SKM-1 (cell line): ENCODE measurements around the gene ENPP7.

ENCODE experiments used
- DNase-seq: peaks from one replicate; lab custom pipeline; 2025; ENCODE audit not compliant: unreplicated experiment; lab: John Stamatoyannopoulos, UW

Gene ENPP7

DNA sequence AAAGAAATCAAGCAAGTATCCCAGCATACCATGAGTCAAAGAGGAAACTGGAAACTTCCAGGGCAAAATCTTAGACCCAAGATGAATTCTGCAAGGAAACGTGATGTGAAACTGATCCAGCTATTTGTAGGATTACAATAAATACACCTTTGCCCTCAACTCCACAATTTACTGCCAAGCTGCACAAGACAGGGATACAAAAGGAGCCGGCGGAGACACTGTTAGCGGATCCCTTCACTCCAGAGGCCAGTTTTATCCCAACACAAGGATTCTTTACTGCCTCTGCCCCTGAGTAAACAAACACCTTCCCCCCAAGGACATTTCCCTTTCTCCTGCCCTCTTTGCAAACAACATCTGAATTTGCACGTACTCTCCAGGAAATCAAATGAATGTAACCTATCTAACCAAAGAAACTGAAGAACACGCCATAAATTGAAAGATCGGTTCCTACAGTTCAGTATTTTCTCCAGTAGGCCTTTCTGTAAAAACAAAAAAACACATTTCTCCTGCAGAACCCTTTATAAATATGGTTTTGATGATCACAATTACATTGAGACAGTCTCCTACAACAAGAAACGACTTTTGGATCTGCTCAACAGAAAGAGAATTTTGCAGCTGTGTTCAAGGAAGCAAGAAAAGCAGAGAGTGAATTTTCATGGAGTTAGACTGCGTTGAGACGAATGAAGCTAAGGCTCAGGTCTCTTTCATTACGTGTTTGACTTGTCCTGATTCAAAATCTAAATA lies 45.8 kb downstream of the ENPP7 start:
- no peak for DNase-seq

DNA sequence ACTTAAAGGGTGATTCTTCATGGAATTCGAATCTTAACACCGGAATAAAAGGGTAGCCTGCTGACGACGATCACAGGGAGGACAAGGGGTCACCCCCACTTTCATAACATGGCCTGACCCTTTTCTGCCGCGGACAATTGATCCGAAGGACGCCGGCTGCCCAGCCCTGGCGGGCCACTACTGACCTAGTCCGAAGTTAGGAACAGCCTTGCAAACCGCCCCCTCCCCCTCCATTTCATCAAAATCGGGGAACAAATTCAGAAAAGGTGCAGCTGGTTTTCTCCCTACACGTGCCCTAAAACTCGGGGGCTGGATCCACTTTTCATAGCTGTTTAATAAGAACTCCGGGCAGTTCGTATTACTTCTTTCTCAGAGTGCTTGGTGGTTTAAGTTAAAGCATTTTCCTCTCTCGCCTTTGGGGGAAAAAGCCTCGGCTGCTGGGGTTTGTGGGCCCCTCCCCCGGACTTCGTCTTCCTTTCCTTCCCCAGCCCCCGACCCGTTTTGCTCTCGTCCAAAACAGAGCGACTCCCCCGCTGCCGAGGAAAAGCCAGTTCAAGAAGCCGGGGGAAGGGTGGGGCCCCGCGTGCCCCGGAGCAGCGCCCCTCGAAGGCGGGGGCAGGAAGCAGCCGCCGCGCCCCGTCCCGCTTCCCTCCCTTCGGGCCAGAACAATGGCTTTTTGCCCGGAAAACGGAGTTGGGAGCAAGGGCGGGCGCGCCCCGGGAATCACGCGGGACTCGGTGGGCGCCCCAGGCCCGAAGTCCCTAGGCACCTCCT lies 46.6 kb downstream of the ENPP7 start:
- no peak for DNase-seq

DNA sequence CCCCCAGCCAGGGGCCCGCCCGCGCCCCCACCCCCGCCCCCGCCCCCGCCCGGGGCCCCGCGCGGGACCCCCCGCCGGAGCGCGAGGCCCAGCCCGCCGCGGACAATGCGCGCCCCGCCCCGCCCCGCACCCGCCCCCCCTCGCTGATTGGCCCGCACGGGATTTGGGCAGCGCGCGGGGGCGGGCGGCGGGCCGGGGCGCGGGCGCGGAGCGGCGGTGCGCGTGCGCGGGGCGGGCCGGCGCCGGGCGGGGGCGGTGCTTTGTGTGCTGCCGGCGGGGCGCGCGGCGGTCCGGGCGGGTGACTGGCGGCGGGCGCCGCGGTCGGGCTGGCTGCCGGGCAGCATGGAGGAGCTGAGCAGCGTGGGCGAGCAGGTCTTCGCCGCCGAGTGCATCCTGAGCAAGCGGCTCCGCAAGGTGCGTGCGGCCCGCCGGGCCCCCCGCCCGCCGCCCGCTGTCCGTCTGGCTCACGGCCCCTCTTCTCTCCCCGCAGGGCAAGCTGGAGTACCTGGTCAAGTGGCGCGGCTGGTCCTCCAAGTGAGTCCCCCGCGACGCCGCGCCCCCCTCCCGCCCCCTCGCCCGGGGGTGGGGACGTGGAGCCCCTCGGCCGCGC lies 47.3 kb downstream of the ENPP7 start, which contains the start of gene CBX2:
Gene CBX2, plus strand, starts transcription at position 255 of the 610 bp plus-strand sequence. Its CDS starts 88 bp downstream, at position 343.
- no peak for DNase-seq

DNA sequence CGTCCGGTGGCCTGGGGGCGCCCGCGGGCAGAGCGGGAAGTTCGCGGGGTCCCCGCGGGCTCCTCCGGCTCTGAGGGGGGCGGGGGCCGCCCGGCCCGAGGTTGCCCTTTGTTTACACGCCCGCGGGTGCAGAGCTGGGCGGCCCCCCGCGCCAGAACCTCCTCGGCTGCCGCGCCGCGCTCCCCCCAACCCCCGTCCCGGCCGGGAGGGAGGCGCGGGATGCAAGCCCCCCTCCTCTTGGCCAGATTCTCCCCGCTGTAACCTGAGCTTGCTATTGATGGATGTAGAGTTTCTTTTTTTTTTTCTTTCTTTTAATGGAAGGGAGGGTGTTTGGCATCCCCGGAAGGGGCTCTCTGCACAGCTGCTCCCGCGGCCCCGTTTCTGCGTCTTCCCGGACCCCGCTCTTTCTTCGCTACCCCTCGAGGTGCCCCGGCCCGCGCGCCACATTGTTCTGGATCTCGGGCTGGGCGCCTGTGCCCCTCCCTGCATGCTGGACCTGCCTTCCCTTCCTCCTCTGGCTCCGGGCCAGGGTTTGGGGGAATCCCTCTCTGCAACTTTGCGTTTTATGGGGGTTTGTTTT lies 47.9 kb downstream of the ENPP7 start:
- no peak for DNase-seq

DNA sequence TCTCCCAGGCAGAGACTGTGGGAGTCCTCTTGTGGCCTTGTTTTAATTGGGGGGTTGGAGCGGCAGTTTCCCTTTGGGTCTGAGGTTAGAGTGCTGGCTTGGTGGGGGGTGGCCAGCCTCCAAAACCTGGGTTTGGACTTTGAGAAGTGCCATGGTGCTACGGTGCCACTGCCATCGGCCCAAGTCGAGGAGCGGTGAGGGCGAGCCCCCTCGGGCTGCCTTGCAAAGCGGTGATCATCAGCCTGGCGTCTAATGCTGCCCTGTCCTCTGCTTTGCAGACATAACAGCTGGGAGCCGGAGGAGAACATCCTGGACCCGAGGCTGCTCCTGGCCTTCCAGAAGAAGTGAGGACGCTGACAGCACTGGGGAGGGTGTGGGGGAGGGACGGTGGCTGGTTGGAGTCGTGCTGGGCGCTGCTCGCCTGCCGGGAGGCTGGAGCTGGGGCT lies 48.4 kb downstream of the ENPP7 start:
- no peak for DNase-seq

DNA sequence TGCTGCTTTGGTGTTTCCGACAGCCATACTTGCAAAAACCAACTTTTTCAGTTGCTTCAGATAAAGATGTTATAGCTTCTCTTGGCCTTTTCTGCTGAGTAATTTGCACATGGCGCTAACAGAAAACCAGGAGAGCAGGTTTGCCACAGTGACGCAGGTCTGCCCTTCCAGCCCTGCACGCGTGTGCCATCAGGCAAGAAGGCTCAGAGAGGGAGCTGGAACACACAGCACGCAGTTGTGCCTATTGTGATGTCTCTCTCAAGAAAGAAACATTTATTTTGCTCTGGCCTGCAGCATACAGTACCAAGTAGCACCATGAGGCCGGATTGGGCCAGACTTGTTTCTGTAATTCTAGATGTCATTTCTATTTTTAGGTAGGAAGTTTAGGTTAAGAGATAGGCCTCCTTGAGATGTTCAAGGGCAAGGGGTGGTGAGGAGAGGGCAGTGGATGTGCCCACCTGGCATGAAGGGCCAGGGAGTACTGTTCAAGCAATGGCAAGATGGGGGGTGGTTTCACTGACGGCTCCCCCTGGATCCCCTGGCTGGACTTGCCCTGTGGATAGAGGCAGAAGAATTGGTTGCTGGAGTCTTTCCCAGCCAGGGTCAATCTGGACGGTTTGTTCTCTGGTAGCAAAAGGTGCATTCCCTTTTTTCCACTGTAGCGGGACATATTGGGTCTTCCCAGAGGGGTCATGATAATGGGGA lies 49.1 kb downstream of the ENPP7 start:
- DNase-seq, result no peak

DNA sequence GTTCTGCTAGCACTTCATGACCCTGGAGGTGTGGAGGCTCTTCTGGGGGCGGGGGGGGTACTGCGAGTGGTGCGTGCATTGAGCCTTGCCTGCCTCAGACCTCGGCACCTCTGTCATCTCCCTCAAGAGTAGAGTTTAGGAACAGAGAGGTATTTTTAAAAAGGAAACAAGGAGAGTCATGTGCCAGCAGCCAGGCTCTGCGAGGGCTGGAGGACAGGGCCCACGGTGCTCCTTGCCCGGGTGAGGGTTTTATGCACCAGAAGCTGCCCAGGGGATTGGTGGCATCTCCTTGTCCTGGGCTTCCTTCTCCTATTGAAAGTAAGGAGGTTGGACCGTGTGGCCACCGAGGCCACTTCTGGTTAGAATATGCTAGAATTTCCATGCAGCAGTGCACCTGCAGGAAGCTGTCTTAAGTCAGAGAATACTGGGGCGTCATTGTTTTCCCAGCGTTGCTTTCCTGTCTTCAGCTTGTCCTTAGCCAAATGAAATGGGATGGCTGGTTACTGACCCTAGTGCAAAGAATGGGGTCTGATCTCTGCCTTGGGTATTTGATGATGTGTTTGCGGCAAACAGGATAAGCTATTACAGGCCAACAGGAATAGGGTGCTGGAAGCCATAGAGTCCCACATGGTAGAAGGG lies 50.4 kb downstream of the ENPP7 start:
- DNase-seq, result no peak

DNA sequence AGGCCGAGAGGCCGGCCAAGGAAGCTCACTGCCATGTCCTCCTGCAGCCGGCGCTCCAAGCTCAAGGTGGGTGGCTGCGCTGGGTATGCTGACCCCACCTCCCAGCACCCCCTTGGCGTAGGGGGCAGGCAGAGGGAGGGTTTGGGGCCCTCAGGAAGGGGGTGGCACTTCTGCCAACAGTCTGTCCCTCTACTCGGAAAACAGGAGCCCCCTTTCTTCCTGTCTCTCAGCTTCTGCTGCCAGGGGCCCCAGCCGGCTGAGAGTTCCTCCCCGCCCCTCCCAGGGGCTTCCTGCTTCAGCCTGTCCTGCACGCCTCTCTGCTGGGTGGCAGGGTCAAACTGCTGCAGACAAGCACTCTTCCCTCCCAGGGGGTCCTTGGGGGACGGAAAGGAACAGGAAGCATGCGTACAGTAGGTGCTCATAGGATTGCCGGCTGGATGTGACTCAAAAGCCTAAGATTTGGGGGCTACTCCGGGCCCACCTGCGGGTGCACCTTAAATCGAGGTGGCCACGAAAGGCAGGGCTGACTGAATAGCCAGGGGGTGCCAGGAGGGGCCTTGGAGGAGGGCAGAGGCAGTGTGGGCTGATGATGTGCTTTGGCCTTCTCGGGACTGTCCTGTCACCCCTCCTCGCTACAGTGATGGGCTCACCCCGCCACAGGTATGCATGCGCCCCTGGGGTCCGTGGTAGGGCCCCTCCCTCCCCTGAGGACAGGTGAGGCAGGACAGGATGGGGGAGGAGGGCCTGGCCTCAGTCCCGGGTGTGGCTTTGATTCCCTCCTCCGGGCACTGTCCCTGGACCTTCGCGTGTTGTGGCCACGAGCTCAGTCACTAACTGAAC lies 51.2 kb downstream of the ENPP7 start:
- DNase-seq, result no peak

DNA sequence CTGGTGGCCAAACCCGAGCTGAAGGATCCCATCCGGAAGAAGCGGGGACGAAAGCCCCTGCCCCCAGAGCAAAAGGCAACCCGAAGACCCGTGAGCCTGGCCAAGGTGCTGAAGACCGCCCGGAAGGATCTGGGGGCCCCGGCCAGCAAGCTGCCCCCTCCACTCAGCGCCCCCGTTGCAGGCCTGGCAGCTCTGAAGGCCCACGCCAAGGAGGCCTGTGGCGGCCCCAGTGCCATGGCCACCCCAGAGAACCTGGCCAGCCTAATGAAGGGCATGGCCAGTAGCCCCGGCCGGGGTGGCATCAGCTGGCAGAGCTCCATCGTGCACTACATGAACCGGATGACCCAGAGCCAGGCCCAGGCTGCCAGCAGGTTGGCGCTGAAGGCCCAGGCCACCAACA lies 53.1 kb downstream of the ENPP7 start:
- DNase-seq, result no peak

DNA sequence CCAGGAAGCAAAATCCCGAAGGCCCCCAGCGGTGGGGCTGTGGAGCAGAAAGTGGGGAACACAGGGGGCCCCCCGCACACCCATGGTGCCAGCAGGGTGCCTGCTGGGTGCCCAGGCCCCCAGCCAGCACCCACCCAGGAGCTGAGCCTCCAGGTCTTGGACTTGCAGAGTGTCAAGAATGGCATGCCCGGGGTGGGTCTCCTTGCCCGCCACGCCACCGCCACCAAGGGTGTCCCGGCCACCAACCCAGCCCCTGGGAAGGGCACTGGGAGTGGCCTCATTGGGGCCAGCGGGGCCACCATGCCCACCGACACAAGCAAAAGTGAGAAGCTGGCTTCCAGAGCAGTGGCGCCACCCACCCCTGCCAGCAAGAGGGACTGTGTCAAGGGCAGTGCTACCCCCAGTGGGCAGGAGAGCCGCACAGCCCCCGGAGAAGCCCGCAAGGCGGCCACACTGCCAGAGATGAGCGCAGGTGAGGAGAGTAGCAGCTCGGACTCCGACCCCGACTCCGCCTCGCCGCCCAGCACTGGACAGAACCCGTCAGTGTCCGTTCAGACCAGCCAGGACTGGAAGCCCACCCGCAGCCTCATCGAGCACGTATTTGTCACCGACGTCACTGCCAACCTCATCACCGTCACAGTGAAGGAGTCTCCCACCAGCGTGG lies 53.7 kb downstream of the ENPP7 start:
- no peak for DNase-seq

DNA sequence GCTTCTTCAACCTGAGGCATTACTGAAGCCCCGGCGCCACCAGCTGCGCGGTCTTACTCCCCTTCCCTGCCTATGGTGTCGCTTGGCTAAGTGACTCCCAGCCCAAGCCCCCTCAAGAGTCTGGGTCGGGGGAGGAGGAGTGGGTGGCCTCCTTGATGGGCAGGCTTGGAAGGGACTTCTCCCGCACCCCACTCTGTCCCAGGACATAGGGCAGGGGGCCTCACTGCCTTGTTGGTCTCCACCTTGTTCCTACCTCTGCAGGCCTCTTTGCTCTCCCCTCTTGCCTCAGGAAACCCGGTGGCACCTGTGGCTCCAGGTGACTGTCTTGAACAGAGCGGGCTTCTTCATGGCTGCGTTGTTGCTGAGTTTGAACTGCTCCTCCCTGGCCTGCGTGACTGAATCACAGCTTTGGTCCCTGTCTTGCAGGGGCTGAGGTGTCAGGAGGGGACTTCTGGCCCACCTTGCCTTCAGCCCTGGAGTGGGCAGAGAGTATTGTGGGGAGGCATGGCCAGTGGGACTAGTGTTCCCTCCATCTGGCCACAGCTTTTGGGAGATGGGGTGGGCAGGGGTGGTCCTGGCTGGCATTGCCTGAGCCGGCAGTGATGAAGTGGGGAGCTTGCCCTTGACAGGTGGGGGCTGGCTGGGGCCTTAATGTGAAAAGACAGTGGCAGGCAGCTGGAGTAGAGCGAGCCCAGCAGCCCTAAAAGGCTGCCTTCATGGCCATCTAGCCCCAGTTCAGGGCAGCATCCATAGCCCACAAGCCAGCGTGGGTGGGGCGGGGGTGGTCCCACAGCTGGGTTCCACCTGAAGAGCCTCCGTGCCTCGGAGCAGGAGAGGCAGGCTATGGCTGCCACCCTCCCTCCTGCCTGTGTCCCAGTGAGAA lies 54.5 kb downstream of the ENPP7 start:
- DNase-seq, result no peak

DNA sequence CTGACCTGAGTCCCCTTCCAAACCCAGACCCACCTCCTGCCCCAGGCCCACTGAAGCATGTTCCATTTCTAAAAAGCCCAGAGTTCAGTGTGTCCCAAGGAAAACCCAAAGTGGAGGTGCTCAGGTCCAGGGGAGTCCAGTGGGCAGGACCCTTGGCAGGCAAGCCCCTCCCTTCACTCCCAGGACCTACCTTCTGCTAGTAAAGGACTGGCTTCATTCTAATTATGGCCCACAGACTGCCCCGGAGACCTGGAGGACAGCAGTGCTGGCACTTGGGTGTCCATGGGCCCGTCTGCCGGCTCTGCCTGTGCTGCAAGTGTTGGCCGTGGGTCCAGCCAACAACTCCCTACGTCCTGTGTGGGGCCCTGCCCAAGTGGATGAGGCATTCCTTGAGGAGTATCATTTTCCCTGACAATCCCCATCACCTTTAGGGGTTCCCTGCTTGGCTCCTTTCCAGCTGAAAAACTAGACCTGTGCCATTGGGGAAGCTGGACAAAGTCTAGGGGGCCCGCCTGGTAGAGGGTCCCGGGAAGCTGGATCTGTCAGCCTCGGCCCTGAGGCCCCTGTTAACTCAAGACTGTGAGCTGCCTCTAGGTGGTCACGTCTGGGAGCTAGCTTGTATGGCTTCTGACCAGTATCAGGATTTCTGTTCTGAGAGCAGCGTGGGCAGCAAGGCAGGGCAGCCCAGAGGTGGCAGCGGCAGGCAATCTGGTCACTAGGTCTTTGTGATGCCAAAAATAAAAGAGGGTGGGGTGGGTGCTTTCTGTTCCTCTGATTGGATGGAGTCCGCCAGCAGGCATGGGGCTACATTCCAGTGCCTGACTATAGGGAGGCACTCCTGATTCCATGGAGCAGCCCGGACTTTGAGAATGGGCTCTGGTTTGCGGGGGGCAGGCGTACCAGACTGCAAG lies 55.4 kb downstream of the ENPP7 start:
- DNase-seq, result no peak

DNA sequence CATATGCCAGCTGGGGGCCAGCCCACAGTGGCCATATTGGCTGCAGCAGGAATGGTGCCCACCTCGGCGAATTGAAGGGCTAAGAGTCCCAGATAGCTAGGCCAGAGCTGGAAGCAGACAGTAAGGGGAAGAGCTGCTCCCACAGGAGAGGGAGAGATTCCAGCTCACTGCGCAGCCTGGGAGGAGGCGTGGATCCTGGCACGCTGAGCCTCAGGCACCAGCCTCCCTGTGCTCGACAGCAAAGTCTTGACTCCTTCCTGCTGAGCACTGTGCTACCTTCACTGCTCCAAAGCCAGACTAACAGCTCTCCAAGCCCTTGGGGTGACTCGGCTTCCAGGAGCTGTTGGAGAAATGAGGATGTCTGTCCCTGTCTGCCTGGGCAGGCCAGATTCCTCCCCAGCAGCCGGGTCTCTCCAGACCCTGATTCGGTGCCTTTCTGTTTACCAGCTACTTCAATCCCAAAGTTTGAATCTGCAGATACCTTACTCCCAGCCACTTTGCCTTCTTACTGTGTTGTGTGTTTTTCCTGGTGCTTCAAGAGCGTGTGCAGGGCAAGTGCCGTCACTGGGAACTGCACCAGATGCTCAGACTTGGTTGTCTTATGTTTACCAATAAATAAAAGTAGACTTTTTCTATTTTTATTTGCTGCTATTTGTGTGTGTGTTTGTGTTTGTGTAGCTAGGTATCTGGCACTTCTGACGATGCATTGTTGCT lies 56.3 kb downstream of the ENPP7 start:
- no peak for DNase-seq

DNA sequence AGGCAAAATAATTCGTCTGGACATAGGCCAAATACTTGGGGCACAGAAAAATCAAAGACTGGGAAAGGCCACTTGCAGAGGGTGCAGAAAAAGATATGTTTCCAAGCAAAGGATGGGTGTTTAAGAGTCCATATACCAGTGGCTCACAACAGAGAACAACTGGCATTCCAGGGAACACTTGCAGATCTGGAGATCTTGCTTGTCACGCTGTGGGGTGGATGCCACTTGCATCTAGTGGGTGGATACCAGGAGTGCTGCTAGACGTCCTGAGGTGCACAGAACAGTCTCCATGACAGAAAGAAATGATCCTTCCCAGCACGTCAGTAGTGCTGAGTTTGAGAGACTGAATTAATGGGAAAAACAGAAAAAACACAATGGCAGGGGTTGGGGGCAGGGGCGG lies 57.7 kb downstream of the ENPP7 start:
- no peak for DNase-seq

DNA sequence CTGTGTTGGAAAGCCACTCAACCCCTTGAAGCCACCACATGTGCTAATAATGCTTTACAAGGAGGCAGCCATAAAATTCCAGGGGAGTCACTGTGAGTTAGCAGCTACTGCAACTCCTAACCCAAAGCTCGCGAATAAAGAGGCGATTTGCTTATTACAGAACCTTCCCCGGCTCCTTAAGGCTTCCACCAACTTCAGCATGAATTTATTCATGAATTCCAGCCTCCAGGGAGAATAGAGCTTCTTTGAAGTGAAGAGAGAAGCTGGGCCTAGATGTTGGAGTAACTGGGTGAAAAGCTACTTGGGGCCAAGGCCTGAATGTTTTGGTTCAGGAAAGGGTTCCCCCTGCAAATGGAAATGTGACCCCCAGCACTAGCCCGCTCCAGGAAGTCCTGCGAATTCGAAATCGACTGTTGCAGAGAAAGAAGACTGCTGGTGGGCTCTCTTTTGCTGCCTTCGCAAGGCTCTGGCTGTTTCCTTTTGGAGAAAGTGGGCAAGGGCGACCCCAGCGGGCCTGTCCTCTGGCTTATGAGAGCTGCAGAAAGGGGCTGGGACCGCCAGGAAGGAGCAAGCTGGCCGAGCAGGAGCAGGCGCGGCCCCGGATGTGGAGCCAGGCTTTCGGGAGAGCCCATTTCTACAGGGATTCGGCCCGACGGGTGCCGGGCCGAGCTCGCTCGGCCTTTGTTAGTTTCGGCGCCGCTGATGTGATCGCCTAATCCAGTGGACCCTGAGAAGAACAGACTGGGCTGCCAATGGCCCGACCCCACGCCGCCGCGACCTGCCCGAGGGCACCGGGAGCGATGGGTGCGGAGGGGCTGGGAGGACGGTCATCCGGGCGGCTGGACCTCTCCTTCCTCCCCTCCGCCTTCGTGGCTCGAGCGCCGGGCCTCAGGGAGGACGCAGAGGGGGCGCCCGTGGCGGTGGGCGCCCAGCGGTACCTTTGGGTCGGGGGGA lies 58.5 kb downstream of the ENPP7 start:
- no peak for DNase-seq
